Activated CD4-positive, alpha-beta T cell treated with anti-CD3 and anti-CD28 coated beads, Interleukin-2, amount 10 ng/mL, durations not matched to agents 7 days and 5 days (primary cell): Measurements from ENCODE around the gene OGFOD1. TPM values are rescaled to one million over a fixed set of nuclear protein-coding genes. Genes with fewer than 3 reads are reported as not detected.
A peak's percentile ranks its signal among the peaks of the same experiment; 100 is the strongest.

ENCODE experiments used
- CTCF ChIA-PET: fragments of 350-600 bp; sonication (Branson Sonifier 250); formaldehyde crosslinking; loops from one replicate; lab custom pipeline; 2021; ENCODE audit warnings: antibody characterized with exemption; lab: Charles Lee
- POLR2A ChIA-PET: fragments of 350-600 bp; sonication (Branson Sonifier 250); formaldehyde crosslinking; loops from one replicate; lab custom pipeline; 2021; ENCODE audit warnings: antibody characterized with exemption; lab: Charles Lee
- DNase-seq: peaks from one replicate; pipeline ENCODE4 v3.0.0-alpha.2; 2020
- H3K27ac Mint-ChIP-seq: one replicate; pipeline ENCODE4 v1.8.0; 2021; ENCODE audit warnings: mild to moderate bottlenecking, moderate library complexity, mixed read lengths
- H3K27me3 Mint-ChIP-seq: one replicate; pipeline ENCODE4 v1.8.0; 2021; ENCODE audit warnings: mixed read lengths
- H3K36me3 Mint-ChIP-seq: one replicate; pipeline ENCODE4 v1.8.0; 2021; ENCODE audit warnings: low read depth, mixed read lengths
- H3K4me1 Mint-ChIP-seq: one replicate; pipeline ENCODE4 v1.8.0; 2021; ENCODE audit warnings: mixed read lengths
- H3K4me3 Mint-ChIP-seq: one replicate; pipeline ENCODE4 v1.8.0; 2021; ENCODE audit warnings: mild to moderate bottlenecking, moderate library complexity, mixed read lengths
- H3K9me3 Mint-ChIP-seq: one replicate; pipeline ENCODE4 v1.8.0; 2021; ENCODE audit warnings: mixed read lengths
- total RNA-seq, 2 experiments: library from RNA; stranded (reverse); gene quantifications; one replicate each; pipeline ENCODE4 v1.2.3, GENCODE V29; 2021

The OGFOD1 gene
- total RNA-seq, 2 experiments from 2014 or later, result 43.8 to 44.2 TPM

DNA sequence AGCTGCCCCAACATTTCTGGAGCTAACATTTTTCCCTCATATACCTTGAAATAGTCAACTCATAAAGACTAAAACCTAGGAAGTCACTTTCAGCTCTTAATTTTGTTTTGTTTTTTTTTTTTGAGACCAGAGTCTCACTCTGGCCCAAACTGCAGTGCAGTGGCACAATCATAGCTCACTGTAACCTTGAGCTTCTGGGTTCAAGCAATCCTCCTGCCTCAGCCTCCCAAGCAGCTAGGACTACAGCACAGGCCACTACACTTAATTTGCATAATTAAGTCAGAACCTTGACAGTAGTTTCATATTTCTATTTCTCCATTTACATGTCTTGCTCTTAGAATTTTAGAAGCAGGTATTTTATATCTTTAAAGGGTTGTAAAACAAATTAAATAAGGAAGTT is 30.7 kb upstream of the OGFOD1 start:
- DNase-seq, result no peak
- H3K4me1 Mint-ChIP-seq, result peaks cover 39% of the 10 kb centered on the region
- CTCF ChIA-PET, result interaction anchor here (0.6 to 2.2 kb wide), 3 partner anchors 9 to 1698 kb away, joined by 3 to 8 read pairs (median 6); no protein-coding TSS in a partner anchor
- H3K27me3 Mint-ChIP-seq, result no peaks in the 10 kb centered on the region
- POLR2A ChIA-PET, result no interaction called here
- no peaks in the 10 kb centered on the region for H3K9me3 Mint-ChIP-seq
- H3K36me3 Mint-ChIP-seq, result peaks cover 12% of the 10 kb centered on the region
- H3K4me3 Mint-ChIP-seq, result no peak overlapping the region
- H3K27ac Mint-ChIP-seq, result no peak overlapping the region

DNA sequence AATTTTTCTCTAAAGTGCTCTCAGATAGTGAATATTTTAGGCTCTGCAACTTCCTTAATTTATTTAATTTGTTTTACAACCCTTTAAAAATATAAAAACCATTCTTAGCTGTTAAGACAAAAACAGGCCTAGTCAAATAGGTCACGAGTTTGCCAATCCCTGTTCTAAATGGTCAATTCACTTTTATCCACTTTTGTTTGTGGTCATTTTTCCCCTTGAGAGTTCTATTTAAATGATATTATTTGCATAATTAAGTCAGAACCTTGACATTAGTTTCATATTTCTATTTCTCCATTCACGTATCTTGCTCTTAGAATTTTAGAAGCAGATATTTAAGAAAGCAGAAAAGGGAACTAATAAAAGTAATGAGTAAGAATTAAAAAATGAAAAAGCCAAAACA is 30.0 kb upstream of the OGFOD1 start:
- Mint-ChIP-seq H3K36me3 (peaks cover 8% of the 10 kb centered on the region), H3K4me1 (peaks cover 39% of the 10 kb centered on the region), H3K27me3 (no peaks in the 10 kb centered on the region), H3K27ac (no peak overlapping the region), H3K4me3 (no peak overlapping the region), H3K9me3 (no peaks in the 10 kb centered on the region)
- DNase-seq, result no peak
- ChIA-PET POLR2A (no interaction called here), CTCF (no interaction called here)

DNA sequence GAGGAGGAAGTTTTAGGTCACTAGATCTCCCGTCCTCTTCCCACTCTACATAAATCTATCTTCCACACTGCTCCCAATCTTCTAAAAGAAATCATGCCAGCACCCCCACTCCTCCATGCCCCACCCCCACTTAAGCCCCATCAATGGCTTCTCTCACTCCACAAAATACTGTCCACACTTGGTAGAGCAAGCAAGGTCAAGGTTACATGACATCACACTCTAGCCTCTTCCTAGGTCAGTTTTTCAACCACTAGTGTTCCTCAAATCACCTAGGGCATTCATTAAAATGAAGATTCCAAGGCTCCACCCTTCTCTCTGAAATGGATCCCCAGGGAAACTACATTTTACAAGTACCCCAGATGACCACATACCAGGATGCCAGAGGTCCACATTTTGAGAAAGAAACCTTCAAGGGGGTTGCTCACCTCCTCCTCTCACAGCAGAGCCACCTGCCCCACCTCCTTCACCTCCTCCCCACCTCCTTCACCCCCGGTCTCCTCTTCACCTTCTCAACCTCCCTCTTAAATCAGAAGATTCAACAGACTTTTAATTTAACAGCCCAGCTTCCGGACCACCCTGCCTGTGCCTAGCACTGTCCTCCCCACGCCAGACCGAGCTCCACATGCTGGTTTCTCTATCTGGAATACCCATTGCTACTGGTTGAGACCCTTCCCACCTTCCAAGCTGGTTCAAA is 29.2 kb upstream of the OGFOD1 start:
- no peak for DNase-seq
- Mint-ChIP-seq H3K27ac (no peak overlapping the region), H3K9me3 (no peaks in the 10 kb centered on the region), H3K4me3 (no peak overlapping the region), H3K4me1 (peaks cover 42% of the 10 kb centered on the region), H3K27me3 (no peaks in the 10 kb centered on the region), H3K36me3 (peaks cover 8% of the 10 kb centered on the region)
- CTCF ChIA-PET, result interaction anchor here (0.5 kb wide), 1 partner anchor 1105 kb away, joined by 4 read pairs; no protein-coding TSS in a partner anchor
- POLR2A ChIA-PET, result no interaction called here

DNA sequence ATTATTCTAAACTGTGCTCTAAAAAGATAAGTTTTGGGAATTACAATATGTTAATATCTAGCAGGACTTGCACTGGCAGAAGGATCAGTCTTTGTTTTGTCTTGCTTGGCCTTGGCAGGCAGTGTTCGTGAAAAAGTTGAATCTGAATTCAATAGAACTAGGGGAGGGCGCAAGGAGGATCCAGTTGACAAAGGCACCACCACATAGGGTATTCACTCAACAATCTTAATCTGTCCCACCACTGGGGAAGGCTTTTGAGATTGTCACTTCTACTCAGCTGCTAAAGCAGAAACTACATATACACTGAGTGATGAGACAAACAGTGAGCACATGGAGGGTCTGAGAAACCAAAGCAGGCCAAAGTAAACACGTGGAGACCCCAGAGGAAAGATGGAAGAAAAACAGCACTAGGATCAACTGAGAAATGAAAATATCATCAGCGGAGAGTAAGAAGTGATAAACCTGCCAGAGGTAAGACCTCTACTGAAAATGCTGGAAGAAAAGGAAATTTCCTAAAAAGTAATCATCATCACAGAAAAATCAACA is 28.4 kb upstream of the OGFOD1 start:
- Mint-ChIP-seq H3K9me3 (no peaks in the 10 kb centered on the region), H3K36me3 (peaks cover 8% of the 10 kb centered on the region), H3K4me1 (peaks cover 44% of the 10 kb centered on the region), H3K27me3 (no peaks in the 10 kb centered on the region), H3K27ac (no peak overlapping the region), H3K4me3 (peak overlapping the region; percentile 7)
- no peak for DNase-seq
- CTCF ChIA-PET, result no interaction called here
- POLR2A ChIA-PET, result no interaction called here

DNA sequence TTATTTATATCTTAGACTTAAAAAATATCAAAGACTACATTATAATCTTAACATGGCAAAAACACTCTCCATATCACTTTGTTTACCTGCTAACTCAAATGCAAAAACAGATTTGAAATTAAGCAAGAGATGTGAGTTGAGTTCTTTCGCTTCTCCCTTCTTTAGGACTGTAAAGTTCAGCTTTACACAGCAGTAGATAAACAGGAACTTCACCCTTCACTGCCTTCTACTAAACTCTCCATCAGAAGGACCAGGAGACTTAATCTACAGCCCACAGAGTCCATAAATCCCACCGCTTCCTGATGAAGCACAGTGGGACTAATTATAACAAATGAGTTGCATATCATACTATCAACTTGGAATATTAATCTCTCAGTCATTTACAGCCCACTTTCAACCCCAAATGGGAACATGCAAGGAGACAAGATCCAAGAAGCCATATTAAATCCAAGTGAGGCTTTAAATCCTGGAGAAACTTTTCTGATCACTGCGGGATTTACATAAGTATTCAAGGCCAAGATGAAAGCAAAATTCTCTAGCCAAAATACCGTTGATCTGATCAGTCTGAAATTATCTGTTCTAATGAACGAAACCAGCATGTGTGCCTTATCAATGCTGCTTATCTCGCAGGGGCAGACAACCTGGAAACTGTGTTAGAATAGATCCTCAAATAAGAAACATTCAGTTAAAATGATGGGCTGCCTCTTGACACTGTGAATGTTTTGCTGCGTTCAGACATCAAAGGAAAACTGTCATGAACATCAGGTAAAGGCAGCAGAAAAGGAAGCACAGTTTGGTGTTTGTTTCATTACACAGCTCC is 27.6 kb upstream of the OGFOD1 start:
- peak; percentile 20 for DNase-seq
- Mint-ChIP-seq H3K4me3 (peak overlapping the region; percentile 92), H3K4me1 (peaks cover 50% of the 10 kb centered on the region)

DNA sequence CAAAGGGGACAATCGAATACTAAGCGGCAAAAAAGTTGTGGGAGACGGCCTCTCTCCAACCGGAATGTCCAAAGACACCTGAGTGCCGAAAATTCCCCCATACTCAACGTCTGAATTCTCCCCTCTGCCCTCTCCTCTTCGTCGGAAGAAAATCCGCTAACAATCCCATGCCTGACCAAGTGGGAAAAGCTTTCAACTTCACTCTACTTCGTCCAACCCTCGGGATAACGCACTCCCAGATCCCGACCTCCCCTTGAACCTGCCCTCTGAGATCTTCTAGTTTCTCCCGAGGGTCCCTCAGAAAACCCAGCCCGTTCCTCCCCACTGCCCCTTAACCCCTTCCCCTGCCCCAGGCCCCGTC is 27.0 kb upstream of the OGFOD1 start:
- DNase-seq, result no peak
- Mint-ChIP-seq H3K4me1 (peaks cover 52% of the 10 kb centered on the region), H3K9me3 (no peaks in the 10 kb centered on the region), H3K27me3 (no peaks in the 10 kb centered on the region), H3K27ac (peak overlapping the region; percentile 87), H3K36me3 (peaks cover 6% of the 10 kb centered on the region), H3K4me3 (peak overlapping the region; percentile 92)
- ChIA-PET CTCF (no interaction called here), POLR2A (interaction anchor here (0.6 kb wide), 1 partner anchor 79 kb away, joined by 3 read pairs; no protein-coding TSS in a partner anchor)

More for the DNA sequence above, 27.6 kb upstream of the OGFOD1 start:
- Mint-ChIP-seq H3K27me3 (no peaks in the 10 kb centered on the region), H3K9me3 (no peaks in the 10 kb centered on the region), H3K36me3 (peaks cover 6% of the 10 kb centered on the region), H3K27ac (peak overlapping the region; percentile 87)
- CTCF ChIA-PET, result no interaction called here
- POLR2A ChIA-PET, result no interaction called here

DNA sequence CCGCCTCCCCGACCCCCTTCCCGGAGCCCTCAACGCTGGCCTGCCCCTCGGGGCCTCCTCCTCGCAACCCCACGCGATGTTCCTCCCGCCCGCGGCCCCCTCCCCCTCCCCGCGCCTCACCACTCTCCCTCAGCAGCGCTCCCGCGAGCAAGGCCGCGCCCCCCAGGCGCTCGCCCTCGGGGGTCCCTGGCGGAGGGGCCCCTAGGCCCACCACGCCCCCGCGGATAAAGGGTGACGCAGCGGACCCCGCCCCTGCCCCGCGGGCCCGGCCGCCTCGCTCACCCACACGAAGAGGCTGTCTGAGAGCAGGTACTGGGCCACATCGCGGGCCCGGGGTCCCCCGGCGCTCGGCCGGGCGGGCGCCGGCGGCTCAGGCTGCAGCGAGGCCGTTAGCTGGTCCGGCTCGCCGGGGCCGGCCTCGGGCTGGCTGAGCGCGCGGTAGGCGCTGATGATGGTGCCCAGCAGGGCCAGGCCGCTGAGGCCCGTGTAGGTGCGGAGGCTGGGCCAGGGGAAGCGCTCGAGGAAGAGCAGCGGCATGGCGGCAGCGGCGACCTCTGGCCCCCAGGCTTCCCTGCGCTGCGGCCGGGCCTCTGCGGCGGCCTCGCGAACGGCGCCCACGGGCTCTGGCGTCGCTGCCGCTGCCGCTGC is 26.4 kb upstream of the OGFOD1 start:
- Mint-ChIP-seq H3K27me3 (no peaks in the 10 kb centered on the region), H3K4me1 (peaks cover 52% of the 10 kb centered on the region), H3K27ac (peak overlapping the region; percentile 87), H3K4me3 (peak overlapping the region; percentile 92), H3K36me3 (peaks cover 7% of the 10 kb centered on the region), H3K9me3 (no peaks in the 10 kb centered on the region)
- peak; percentile 28 for DNase-seq
- ChIA-PET CTCF (no interaction called here), POLR2A (interaction anchor here (0.6 kb wide), 1 partner anchor 80 kb away, joined by 3 read pairs; no protein-coding TSS in a partner anchor)

DNA sequence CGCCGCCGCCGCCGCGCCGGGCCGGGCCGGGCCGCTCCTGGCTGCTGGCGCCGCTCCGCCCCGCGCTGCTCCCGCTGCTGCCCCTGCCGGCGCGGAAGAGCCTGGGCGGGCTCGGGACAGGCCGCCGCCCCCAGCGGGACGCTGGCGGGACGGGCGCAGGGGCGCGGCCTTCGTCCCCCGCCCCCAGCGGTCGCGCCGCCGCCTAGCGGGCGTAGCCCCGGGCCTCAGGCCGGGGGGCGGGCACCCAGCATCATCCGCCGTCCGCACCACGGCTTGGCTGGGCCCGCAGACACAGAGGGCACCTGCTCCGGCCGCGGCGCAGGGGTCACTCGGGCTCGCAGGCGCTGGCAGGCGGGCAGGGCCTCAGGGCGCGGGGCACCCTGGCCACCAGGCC is 25.9 kb upstream of the OGFOD1 start, which contains the start of gene AMFR:
Gene AMFR (minus strand): TSS at position 107 of the 394 bp plus-strand sequence. CDS start 218 bp downstream, outside the sequence.
- POLR2A ChIA-PET, result no interaction called here
- H3K27ac Mint-ChIP-seq, result peak within 1 kb of the TSS; percentile 87
- CTCF ChIA-PET, result no interaction called here

DNA sequence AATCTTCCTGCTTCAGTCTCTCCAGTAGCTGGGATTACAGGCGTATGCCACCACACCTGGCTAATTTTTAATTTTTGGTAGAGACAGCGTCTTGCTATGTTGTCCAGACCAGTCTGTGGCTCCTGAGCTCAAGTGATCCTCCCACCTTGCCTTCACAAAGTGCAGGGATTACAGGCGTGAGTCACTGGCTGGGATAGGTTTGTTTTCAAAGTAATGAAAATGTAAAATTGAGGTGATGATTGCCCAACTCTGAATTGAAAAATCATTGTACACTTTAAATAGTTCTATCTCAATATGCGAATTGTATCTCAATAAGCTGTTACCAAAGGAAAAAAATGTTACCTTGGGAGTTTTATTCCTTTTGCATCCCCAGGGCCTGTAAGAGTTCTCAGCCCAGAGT is 24.8 kb upstream of the OGFOD1 start:
- DNase-seq, result no peak
- Mint-ChIP-seq H3K36me3 (peaks cover 13% of the 10 kb centered on the region), H3K27ac (no peak overlapping the region), H3K27me3 (no peaks in the 10 kb centered on the region), H3K4me3 (peak overlapping the region; percentile 66), H3K4me1 (peaks cover 43% of the 10 kb centered on the region), H3K9me3 (no peaks in the 10 kb centered on the region)
- POLR2A ChIA-PET, result no interaction called here
- CTCF ChIA-PET, result interaction anchor here (0.6 to 1.9 kb wide), 3 partner anchors 11 to 249 kb away, joined by 3 to 6 read pairs (median 3); no protein-coding TSS in a partner anchor

More for the DNA sequence above, 25.9 kb upstream of the OGFOD1 start, which contains the start of gene AMFR:
- Mint-ChIP-seq H3K36me3 (peaks cover 5% of the 10 kb centered on the region), H3K27me3 (no peaks in the 10 kb centered on the region), H3K9me3 (no peaks in the 10 kb centered on the region), H3K4me1 (peaks cover 48% of the 10 kb centered on the region), H3K4me3 (peak within 1 kb of the TSS; percentile 92)
- DNase-seq, result peak; percentile 57

DNA sequence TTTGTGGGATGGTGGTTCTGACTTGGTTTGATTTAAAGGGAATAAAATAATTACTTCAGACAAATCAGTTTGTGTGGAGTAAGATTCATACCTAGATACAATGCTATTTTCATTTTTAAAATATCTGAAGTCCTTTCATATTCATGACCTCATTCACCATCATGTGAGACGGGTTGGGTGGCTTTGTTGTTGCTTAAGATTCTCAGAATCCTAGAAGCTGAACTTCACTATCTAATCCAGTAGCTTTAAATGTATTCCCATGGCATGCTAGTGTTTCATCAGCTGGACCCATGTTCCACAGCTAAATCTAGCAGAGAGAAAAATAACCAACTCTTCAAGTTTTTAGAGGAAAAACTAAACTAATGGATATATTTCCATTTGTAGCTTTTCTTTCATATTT is 23.3 kb upstream of the OGFOD1 start:
- Mint-ChIP-seq H3K9me3 (no peaks in the 10 kb centered on the region), H3K4me1 (peaks cover 30% of the 10 kb centered on the region), H3K27ac (no peak overlapping the region), H3K4me3 (no peak overlapping the region), H3K36me3 (peaks cover 24% of the 10 kb centered on the region), H3K27me3 (no peaks in the 10 kb centered on the region)
- POLR2A ChIA-PET, result no interaction called here
- CTCF ChIA-PET, result interaction anchor here (0.7 to 1.9 kb wide), 2 partner anchors 10 to 112 kb away, joined by 3 to 6 read pairs; no protein-coding TSS in a partner anchor
- no peak for DNase-seq

DNA sequence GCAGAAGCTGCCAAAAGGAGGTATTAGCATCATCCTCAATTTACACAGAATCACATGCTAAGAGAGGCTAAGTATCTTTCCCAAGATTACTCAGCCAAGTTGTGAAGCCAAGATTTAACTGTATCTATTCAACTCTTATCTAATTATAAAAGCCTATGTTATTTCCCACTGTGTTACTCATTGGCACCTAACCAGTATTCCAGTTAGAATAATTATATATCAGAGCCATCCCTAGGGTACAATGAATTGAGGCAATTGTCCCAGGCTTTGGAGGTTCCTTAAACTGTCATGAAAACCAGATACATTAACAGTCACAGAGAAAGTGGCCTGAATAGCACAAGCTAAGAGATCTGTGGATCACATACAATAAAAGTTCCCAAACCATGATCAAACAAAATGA is 15.1 kb upstream of the OGFOD1 start:
- Mint-ChIP-seq H3K27ac (no peak overlapping the region), H3K27me3 (no peaks in the 10 kb centered on the region), H3K4me1 (peaks cover 5% of the 10 kb centered on the region), H3K4me3 (no peak overlapping the region), H3K36me3 (peaks cover 56% of the 10 kb centered on the region), H3K9me3 (no peaks in the 10 kb centered on the region)
- POLR2A ChIA-PET, result no interaction called here
- no peak for DNase-seq
- CTCF ChIA-PET, result no interaction called here

DNA sequence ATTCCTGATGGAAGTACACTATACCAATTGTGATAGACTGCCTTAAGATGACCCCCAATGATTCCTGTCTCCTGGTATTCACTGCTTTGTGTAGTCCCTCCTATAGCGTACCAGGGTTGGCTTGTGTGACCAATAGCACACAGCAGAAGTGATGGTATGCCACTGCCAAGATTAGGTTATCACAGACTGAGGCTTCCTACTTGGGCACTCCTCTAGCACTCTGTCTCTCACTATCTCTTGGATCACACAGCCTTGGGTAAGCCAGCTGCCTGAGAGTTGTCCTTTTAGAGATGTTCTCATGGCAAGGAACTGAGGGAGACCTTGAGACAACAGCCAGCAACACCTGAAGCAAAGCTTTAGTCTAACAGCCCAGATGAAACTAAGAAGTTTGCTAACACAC is 13.3 kb upstream of the OGFOD1 start:
- no peak for DNase-seq
- Mint-ChIP-seq H3K36me3 (peaks cover 58% of the 10 kb centered on the region), H3K4me1 (peaks cover 5% of the 10 kb centered on the region), H3K27me3 (no peaks in the 10 kb centered on the region), H3K4me3 (no peak overlapping the region), H3K9me3 (no peaks in the 10 kb centered on the region), H3K27ac (no peak overlapping the region)
- ChIA-PET CTCF (interaction anchor here (1.5 kb wide), 1 partner anchor 11 kb away, joined by 6 read pairs; no protein-coding TSS in a partner anchor), POLR2A (no interaction called here)
